NCI-H2196 treated with DMSO at 0.1 percent for 48 hours (cell line): ENCODE results near the gene MICB.

Source experiments
- DNase-seq: peaks from one replicate; lab custom pipeline; 2025; ENCODE audit not compliant: unreplicated experiment; lab: John Stamatoyannopoulos, UW

MICB gene

GRCh38 chr6:31559606-31559957 is 61.6 kb downstream of the MICB start:
- DNase-seq = no peak

- DNase-seq = no peak
Measured at GRCh38 chr6:31559958-31560696, 62.2 kb downstream of the MICB start.

- DNase-seq = no peak
Measured at GRCh38 chr6:31560697-31561058, 62.7 kb downstream of the MICB start.
